Kidney epithelial cell (primary cell): ENCODE results near the gene TRIM22. TPM values are rescaled to one million over a fixed set of nuclear protein-coding genes. Genes with fewer than 3 reads are reported as not detected.

Source experiments
- DNase-seq: peaks from one replicate; pipeline ENCODE4 v3.0.0-alpha.2; 2010; ENCODE audit warnings: low read depth
- H3K27me3 ChIP-seq: 2 replicates; pipeline ENCODE4 v1.6.0; 2011; ENCODE audit warnings: low read length; ENCODE audit not compliant: control insufficient read depth, insufficient read depth
- H3K36me3 ChIP-seq: 2 replicates; pipeline ENCODE4 v1.5.1; 2011; ENCODE audit warnings: low read length; ENCODE audit not compliant: control insufficient read depth, insufficient read depth
- H3K4me3 ChIP-seq: 2 replicates; pipeline ENCODE4 v1.5.1; 2011; ENCODE audit warnings: low read depth, mild to moderate bottlenecking, control low read depth, low read length
- CTCF ChIP-seq: IDR thresholded peaks from 2 replicates; pipeline ENCODE4 v1.5.1; 2011; ENCODE audit warnings: mild to moderate bottlenecking, moderate library complexity, low read length, control low read depth, inconsistent platforms; ENCODE audit not compliant: insufficient read depth, poor library complexity, severe bottlenecking
- total RNA-seq: library from RNA; depleted of rRNA; stranded (reverse); fragments of >200 nt; gene quantifications from 2 replicates; pipeline ENCODE4 v1.2.3, GENCODE V29; 2015

The TRIM22 gene
- total RNA-seq, 1 donor from 2014 or later = 23.4 TPM

GRCh38 chr11:5658318-5658717, 31.3 kb upstream of the TRIM22 start:
- no peak for TF ChIP-seq CTCF

GRCh38 chr11:5663511-5663910, 26.1 kb upstream of the TRIM22 start:
- H3K27me3 ChIP-seq = no peaks in the 10 kb centered on the region
- H3K36me3 ChIP-seq = no peaks in the 10 kb centered on the region
- DNase-seq = no peak
- TF ChIP-seq CTCF = no peak
- H3K4me3 ChIP-seq = no peak overlapping the region

More at GRCh38 chr11:5658318-5658717, 31.3 kb upstream of the TRIM22 start:
- DNase-seq = no peak
- Histone ChIP-seq H3K27me3 (no peaks in the 10 kb centered on the region), H3K4me3 (no peak overlapping the region), H3K36me3 (no peaks in the 10 kb centered on the region)

- H3K36me3 ChIP-seq = no peaks in the 10 kb centered on the region
- TF ChIP-seq CTCF = no peak
- no peaks in the 10 kb centered on the region for H3K27me3 ChIP-seq
- no peak for DNase-seq
- H3K4me3 ChIP-seq = no peak overlapping the region
Measured at GRCh38 chr11:5665051-5665570, 24.5 kb upstream of the TRIM22 start.

- TF ChIP-seq CTCF = no peak
- Histone ChIP-seq H3K36me3 (no peaks in the 10 kb centered on the region), H3K4me3 (no peak overlapping the region), H3K27me3 (no peaks in the 10 kb centered on the region)
- no peak for DNase-seq
Measured at GRCh38 chr11:5665746-5666401, 23.7 kb upstream of the TRIM22 start.

GRCh38 chr11:5666402-5666793, 23.2 kb upstream of the TRIM22 start:
- DNase-seq = no peak
- no peaks in the 10 kb centered on the region for H3K27me3 ChIP-seq
- no peaks in the 10 kb centered on the region for H3K36me3 ChIP-seq
- TF ChIP-seq CTCF = no peak
- H3K4me3 ChIP-seq = no peak overlapping the region

GRCh38 chr11:5671831-5672230, 17.8 kb upstream of the TRIM22 start:
- Histone ChIP-seq H3K4me3 (no peak overlapping the region), H3K36me3 (no peaks in the 10 kb centered on the region), H3K27me3 (no peaks in the 10 kb centered on the region)
- TF ChIP-seq CTCF = no peak
- no peak for DNase-seq
